CD8-positive, alpha-beta memory T cell (primary cell): Measurements from ENCODE around the gene MRFAP1L1. TPM values are rescaled to one million over a fixed set of nuclear protein-coding genes. Genes with fewer than 3 reads are reported as not detected.

ENCODE experiments used
- CTCF ChIA-PET: fragments of 350-600 bp; sonication (Branson Sonifier 250); formaldehyde crosslinking; loops from one replicate; lab custom pipeline; 2021; ENCODE audit warnings: antibody characterized with exemption; lab: Charles Lee
- POLR2A ChIA-PET: fragments of 350-600 bp; sonication (Branson Sonifier 250); formaldehyde crosslinking; loops from one replicate; lab custom pipeline; 2021; ENCODE audit warnings: antibody characterized with exemption; lab: Charles Lee
- DNase-seq, 5 donors: peaks; one replicate each; pipeline versions ENCODE4 v3.0.0 to v3.0.0-alpha.2; 2020 to 2022; ENCODE audit warnings: mixed read lengths in 1 of 5
- H3K27ac ChIP-seq: one replicate; pipeline ENCODE4 v1.7.0; 2013; ENCODE audit warnings: low read depth, mild to moderate bottlenecking, low read length, moderate library complexity
- H3K27me3 ChIP-seq: 2 replicates; pipeline ENCODE4 v1.7.0; 2013; ENCODE audit warnings: low read length, mild to moderate bottlenecking; ENCODE audit not compliant: insufficient read depth, poor library complexity, severe bottlenecking
- H3K36me3 ChIP-seq: 2 replicates; pipeline ENCODE4 v1.7.0; 2013; ENCODE audit warnings: mild to moderate bottlenecking, low read length, moderate library complexity; ENCODE audit not compliant: insufficient read depth
- H3K4me1 ChIP-seq: 2 replicates; pipeline ENCODE4 v1.7.0; 2013; ENCODE audit warnings: mild to moderate bottlenecking, low read length, moderate library complexity; ENCODE audit not compliant: insufficient read depth
- H3K4me3 ChIP-seq: 2 replicates; pipeline ENCODE4 v1.7.0; 2013; ENCODE audit warnings: mild to moderate bottlenecking, low read length
- H3K9me3 ChIP-seq: 2 replicates; pipeline ENCODE4 v1.7.0; 2013; ENCODE audit warnings: mild to moderate bottlenecking, low read length
- H3K27ac Mint-ChIP-seq, 8 donors: one replicate each; pipeline ENCODE4 v1.8.0; 2020 to 2021; ENCODE audit warnings: mixed read lengths in 8 of 8, mild to moderate bottlenecking in 6 of 8, inconsistent platforms in 3 of 8, moderate library complexity in 3 of 8
- H3K27me3 Mint-ChIP-seq, 2 donors: one replicate each; pipeline ENCODE4 v1.8.0; 2020 to 2021; ENCODE audit warnings: mixed read lengths in 2 of 2, mild to moderate bottlenecking in 1 of 2, moderate library complexity in 1 of 2
- H3K36me3 Mint-ChIP-seq, 3 donors: one replicate each; pipeline ENCODE4 v1.8.0; 2020 to 2021; ENCODE audit warnings: mixed read lengths in 3 of 3, inconsistent platforms in 1 of 3, mild to moderate bottlenecking in 1 of 3
- H3K4me1 Mint-ChIP-seq, 3 donors: one replicate each; pipeline ENCODE4 v1.8.0; 2020 to 2021; ENCODE audit warnings: mixed read lengths in 3 of 3, inconsistent platforms in 1 of 3, mild to moderate bottlenecking in 1 of 3
- H3K4me3 Mint-ChIP-seq, 7 donors: one replicate each; pipeline ENCODE4 v1.8.0; 2020 to 2021; ENCODE audit warnings: mixed read lengths in 7 of 7, mild to moderate bottlenecking in 6 of 7, moderate library complexity in 4 of 7, inconsistent platforms in 2 of 7
- H3K9me3 Mint-ChIP-seq, 5 donors: one replicate each; pipeline ENCODE4 v1.8.0; 2020 to 2022; ENCODE audit warnings: mixed read lengths in 5 of 5, mild to moderate bottlenecking in 3 of 5, moderate library complexity in 2 of 5, inconsistent platforms in 1 of 5
- polyA plus RNA-seq: library from polyadenylated mRNA; unstranded; fragments of 300-500 nt; fragmentation: Illumina TruSeq; gene quantifications from one replicate; pipeline ENCODE4 v1.2.3, GENCODE V29; 2021
- total RNA-seq, 2 experiments: library from RNA; stranded (reverse); gene quantifications; one replicate each; pipeline ENCODE4 v1.2.3, GENCODE V29; 2021

MRFAP1L1 gene
- total and polyA plus RNA-seq, 3 experiments from 2014 or later: 54.9 to 142 (median 55.9) TPM

DNA sequence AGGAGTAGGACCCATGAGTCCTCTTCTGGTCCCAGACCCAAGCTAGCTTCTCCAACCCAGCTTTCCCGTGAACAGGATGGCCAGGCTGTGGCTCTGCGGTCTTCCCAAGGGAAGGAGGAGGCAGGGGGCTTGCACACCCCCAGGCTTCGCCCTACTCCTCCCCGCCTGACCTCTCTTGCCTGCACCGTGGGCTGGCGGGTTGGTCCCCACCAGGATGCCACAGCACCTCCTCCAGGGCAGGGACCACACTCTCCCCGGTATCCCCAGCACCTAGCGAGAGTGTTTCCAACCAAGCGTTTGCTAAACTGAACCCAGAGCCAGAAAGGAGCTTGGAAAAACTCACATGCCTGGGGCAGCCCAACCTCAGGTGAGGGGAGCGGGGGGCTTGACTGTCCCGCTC lies 25.0 kb downstream of the MRFAP1L1 start:
- H3K27me3 ChIP-seq: no peaks in the 10 kb centered on the region
- DNase-seq: no peak
- Mint-ChIP-seq H3K4me1 (peaks cover 43 to 70% (median 64%) of the 10 kb centered on the region in 3 donors), H3K9me3 (peaks cover 0 to 3% (median 0%) of the 10 kb centered on the region in 5 donors), H3K27me3 (no peaks in the 10 kb centered on the region), H3K4me3 (peak overlapping the region in 1 of 7 donors; percentile 43), H3K27ac (peak overlapping the region in 4 of 8 donors; percentile 52 to 69 (median 54)), H3K36me3 (peaks cover 0 to 22% (median 13%) of the 10 kb centered on the region in 3 donors)
- no peak overlapping the region for H3K27ac ChIP-seq
- ChIA-PET POLR2A (interaction anchor here (2.7 kb wide), 1 partner anchor 10 kb away, joined by 14 read pairs; a partner anchor contains a TSS), CTCF (interaction anchor here (0.6 to 3.1 kb wide), 6 partner anchors 9 to 189 kb away, joined by 3 to 13 read pairs (median 8); partner anchors contain the start of gene MRFAP1L1)
- peaks cover 24% of the 10 kb centered on the region for H3K4me1 ChIP-seq
- no peaks in the 10 kb centered on the region for H3K9me3 ChIP-seq
- no peaks in the 10 kb centered on the region for H3K36me3 ChIP-seq
- no peak overlapping the region for H3K4me3 ChIP-seq

DNA sequence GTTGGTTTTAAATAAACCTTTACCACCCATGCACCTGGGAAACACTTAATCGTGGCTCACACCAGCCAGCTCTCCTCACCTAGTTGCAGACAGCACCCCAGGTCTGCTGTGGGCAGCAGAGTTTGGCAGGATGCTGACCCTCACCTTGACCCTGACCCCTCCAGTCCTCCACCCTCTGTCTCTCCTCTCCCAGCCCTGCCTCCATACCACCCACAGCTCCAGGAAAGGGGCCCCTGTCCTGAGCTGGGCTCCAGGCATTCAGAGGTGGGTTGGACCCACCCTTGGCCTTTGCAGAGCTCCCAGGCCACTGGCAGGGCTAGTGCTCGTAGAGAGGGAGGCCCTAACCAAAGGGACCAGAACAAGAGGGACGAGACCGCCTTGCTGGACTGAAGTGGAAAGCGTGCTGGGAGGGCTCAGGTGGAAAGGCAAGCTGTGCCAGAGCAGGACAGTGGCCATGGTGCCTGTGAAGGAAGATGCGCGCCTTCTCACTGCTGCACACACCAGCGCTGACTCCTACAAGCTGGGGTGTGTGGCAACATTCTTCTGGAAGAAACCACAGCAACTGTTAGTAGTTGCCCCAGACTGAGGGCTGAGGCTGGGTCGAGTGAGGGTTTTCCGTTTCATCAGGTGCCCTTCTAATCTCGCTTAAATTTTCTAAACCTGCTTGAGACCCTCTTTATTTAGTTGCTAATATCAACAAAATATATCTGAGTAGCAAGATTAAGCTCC lies 26.6 kb downstream of the MRFAP1L1 start:
- no peaks in the 10 kb centered on the region for H3K27me3 ChIP-seq
- no peaks in the 10 kb centered on the region for H3K36me3 ChIP-seq
- CTCF ChIA-PET: interaction anchor here (0.9 to 3.1 kb wide), 7 partner anchors 8 to 385 kb away, joined by 3 to 13 read pairs (median 4); partner anchors contain the start of gene GRPEL1
- no peaks in the 10 kb centered on the region for H3K9me3 ChIP-seq
- H3K4me3 Mint-ChIP-seq: no peak overlapping the region
- H3K4me1 ChIP-seq: peaks cover 7% of the 10 kb centered on the region
- H3K27ac ChIP-seq: no peak overlapping the region
- peaks cover 0 to 30% (median 16%) of the 10 kb centered on the region in 3 donors for H3K36me3 Mint-ChIP-seq
- H3K27ac Mint-ChIP-seq: peak overlapping the region in 5 of 8 donors; percentile 45 to 89 (median 51)
- H3K9me3 Mint-ChIP-seq: peaks cover 0 to 3% (median 0%) of the 10 kb centered on the region in 5 donors
- H3K27me3 Mint-ChIP-seq: no peaks in the 10 kb centered on the region
- DNase-seq: no peak
- H3K4me3 ChIP-seq: no peak overlapping the region
- peaks cover 37 to 67% (median 62%) of the 10 kb centered on the region in 3 donors for H3K4me1 Mint-ChIP-seq
- POLR2A ChIA-PET: interaction anchor here (2.7 kb wide), 1 partner anchor 8 kb away, joined by 14 read pairs; a partner anchor contains a TSS

DNA sequence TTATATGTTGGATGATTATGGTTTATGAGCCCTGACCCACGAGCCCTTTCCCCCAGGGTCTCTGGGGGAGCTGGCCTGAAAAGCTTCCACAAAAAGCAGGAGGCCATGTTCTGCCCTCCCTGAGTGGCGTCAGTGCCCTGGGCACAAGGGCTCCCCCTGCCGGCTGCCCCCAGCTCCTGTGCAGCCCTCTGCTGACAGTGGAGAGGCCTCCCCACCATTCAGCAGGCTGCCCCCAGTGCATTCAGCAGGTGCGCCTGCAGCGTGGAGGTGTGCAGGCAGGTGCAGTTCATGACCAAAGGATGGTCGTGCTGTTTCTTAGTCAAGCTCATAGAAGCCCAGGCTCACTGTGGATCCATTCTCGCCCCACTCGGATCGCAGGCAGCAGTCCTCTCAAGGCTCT lies 28.5 kb downstream of the MRFAP1L1 start:
- no peaks in the 10 kb centered on the region for H3K27me3 Mint-ChIP-seq
- H3K36me3 Mint-ChIP-seq: peaks cover 8 to 45% (median 22%) of the 10 kb centered on the region in 3 donors
- H3K27ac Mint-ChIP-seq: peak overlapping the region in 1 of 8 donors; percentile 78
- peaks cover 41 to 67% (median 61%) of the 10 kb centered on the region in 3 donors for H3K4me1 Mint-ChIP-seq
- Histone ChIP-seq H3K4me3 (no peak overlapping the region), H3K27ac (no peak overlapping the region), H3K4me1 (peaks cover 16% of the 10 kb centered on the region), H3K36me3 (peaks cover 5% of the 10 kb centered on the region), H3K27me3 (no peaks in the 10 kb centered on the region), H3K9me3 (no peaks in the 10 kb centered on the region)
- ChIA-PET POLR2A (interaction anchor here (1.1 to 1.3 kb wide), 4 partner anchors 9 to 36 kb away, joined by 3 to 6 read pairs (median 6); partner anchors contain the start of gene S100P), CTCF (interaction anchor here (0.9 to 1.7 kb wide), 5 partner anchors 15 to 192 kb away, joined by 3 to 7 read pairs (median 3); no protein-coding TSS in a partner anchor)
- no peak overlapping the region for H3K4me3 Mint-ChIP-seq
- peaks cover 0 to 3% (median 0%) of the 10 kb centered on the region in 5 donors for H3K9me3 Mint-ChIP-seq
- no peak for DNase-seq

DNA sequence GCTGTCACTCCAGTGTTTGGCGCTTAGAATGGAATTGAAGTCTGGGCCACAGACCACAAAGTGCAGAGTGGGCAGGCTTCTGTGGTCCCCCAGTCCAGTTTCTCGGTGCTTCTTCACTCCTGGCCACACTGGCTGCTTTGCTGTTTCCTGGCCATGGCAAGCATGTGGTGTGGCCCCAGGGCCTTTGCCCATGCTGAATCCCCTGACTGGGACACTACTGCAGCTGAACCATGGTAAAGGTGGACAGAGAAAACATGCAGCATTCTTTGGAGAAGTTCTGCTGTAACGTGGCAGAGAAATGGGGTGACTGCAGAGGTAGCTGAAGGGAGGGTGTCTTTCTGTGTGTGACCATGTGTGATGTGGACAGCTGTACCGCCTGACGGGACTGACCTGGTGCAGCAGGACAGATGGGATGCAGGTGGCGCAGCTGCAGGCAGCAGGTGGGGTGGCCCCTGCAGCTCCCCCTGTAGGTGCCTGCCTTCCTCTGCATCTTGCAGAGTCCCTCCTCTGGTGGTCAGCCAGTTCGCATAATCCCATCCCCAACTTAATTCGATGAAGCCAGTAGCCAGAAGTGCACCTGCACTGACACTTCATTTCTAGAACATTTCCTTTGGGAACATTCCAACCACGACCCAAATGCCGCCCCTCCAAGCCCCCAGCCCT lies 29.2 kb downstream of the MRFAP1L1 start:
- ChIA-PET POLR2A (interaction anchor here (0.7 to 1.3 kb wide), 4 partner anchors 10 to 36 kb away, joined by 3 to 6 read pairs (median 4); no protein-coding TSS in a partner anchor), CTCF (interaction anchor here (0.9 to 1.7 kb wide), 4 partner anchors 16 to 193 kb away, joined by 3 to 7 read pairs (median 4); no protein-coding TSS in a partner anchor)
- H3K27me3 ChIP-seq: no peaks in the 10 kb centered on the region
- Mint-ChIP-seq H3K27ac (peak overlapping the region in 3 of 8 donors; percentile 42 to 78 (median 43)), H3K27me3 (no peaks in the 10 kb centered on the region), H3K36me3 (peaks cover 10 to 52% (median 22%) of the 10 kb centered on the region in 3 donors), H3K4me1 (peaks cover 45 to 70% (median 63%) of the 10 kb centered on the region in 3 donors), H3K9me3 (peaks cover 0 to 3% (median 0%) of the 10 kb centered on the region in 5 donors), H3K4me3 (peak overlapping the region in 1 of 7 donors; percentile 34)
- peaks cover 23% of the 10 kb centered on the region for H3K4me1 ChIP-seq
- no peak overlapping the region for H3K4me3 ChIP-seq
- H3K9me3 ChIP-seq: no peaks in the 10 kb centered on the region
- peaks cover 11% of the 10 kb centered on the region for H3K36me3 ChIP-seq
- DNase-seq: peak in 1 of 5 donors; percentile 18
- no peak overlapping the region for H3K27ac ChIP-seq

DNA sequence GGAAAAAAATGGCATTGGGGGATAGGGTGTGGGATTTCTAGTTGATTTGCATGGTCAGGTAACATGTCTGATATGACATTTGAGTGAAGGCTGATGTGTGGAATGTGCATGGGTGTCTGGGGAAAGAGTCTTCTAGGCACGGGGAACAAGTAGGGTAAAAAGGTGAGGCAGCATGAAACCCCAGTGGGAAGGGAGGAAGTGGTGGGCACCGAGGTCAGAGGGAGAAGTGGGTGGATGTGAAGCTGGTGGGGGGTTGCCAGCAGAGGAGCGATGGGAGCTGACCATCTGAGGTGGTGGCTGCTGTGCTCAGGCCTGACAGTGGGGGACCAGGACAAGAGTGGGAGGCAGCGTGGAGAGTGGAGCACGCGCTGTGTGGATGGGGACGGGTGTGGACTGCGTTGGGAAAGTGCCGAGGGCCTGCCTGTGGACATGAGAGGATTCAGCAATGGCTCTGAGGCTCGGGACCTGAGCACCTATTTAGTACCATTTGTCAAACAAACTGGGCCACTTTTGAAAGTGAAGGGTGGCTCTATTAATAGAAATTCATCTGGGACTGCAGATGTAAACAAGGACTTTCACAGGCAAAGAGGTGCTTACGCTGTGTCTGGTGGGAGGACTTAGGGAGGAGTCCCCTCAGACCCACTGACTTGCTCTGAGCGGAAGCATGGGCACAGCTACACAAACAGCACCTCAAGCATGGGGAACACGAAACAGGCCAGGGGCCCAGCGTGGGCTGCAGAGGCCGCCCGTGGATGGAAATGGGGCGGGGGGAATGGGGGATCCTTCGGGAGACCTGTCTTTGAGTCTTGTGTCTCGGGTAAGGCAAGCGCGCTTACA lies 32.7 kb downstream of the MRFAP1L1 start:
- no peaks in the 10 kb centered on the region for H3K9me3 ChIP-seq
- Mint-ChIP-seq H3K27ac (peak overlapping the region; percentile 80 to 98 (median 94)), H3K36me3 (peaks cover 14 to 66% (median 25%) of the 10 kb centered on the region in 3 donors), H3K4me1 (peaks cover 59 to 74% (median 73%) of the 10 kb centered on the region in 3 donors), H3K27me3 (peaks cover 0 to 3% of the 10 kb centered on the region in 2 donors), H3K9me3 (peaks cover 0 to 3% (median 0%) of the 10 kb centered on the region in 5 donors), H3K4me3 (peak overlapping the region; percentile 95 to 99 (median 97))
- H3K4me3 ChIP-seq: peak overlapping the region; percentile 65
- CTCF ChIA-PET: interaction anchor here (1.2 to 10.4 kb wide), 5 partner anchors 12 to 235 kb away, joined by 3 to 369 read pairs (median 34); partner anchors contain the start of genes BLOC1S4, MRFAP1, MRFAP1L1 and S100P
- POLR2A ChIA-PET: interaction anchor here (1.5 to 4.6 kb wide), 4 partner anchors 13 to 41 kb away, joined by 3 to 77 read pairs (median 54); partner anchors contain the start of genes BLOC1S4 and S100P
- DNase-seq: peak in 1 of 5 donors; percentile 33
- peak overlapping the region; percentile 84 for H3K27ac ChIP-seq
- peaks cover 14% of the 10 kb centered on the region for H3K36me3 ChIP-seq
- H3K4me1 ChIP-seq: peaks cover 30% of the 10 kb centered on the region
- H3K27me3 ChIP-seq: no peaks in the 10 kb centered on the region

DNA sequence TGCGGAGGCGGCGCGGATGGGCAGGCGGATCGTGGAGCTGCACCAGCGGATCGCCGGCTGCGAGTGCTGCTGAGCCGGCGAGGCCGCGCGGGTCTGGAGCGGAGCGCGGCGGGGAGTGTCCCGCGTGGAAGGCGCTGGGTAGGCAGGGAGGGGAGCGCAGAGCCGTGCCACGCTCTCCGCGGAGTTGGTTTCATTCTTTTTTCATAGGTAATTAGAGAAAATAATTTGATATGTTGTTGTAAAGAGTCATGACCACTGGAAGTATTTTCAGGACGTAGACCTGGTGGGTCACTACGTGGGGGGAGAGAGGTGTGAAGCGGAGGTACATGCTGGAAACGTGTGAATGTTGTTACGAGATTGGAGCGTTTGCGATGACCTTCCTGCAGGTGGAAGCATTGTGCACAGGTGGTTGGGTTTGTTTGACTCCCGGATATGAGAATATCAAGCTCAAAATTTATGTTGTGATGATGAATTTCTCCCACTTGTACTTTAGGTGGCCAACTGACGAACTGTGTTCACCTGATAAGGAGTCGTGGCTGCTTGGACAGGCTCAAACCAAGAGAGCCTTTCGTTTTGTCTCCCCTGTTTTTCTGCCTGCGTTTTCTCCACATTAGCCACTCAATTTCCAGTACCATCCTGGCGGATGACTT lies 35.0 kb downstream of the MRFAP1L1 start:
- ChIA-PET POLR2A (interaction anchor here (0.6 to 4.6 kb wide), 21 partner anchors 10 to 252 kb away, joined by 3 to 77 read pairs (median 6); partner anchors contain the start of genes BLOC1S4, MAN2B2, MRFAP1 and MRFAP1L1), CTCF (interaction anchor here (0.7 to 10.4 kb wide), 17 partner anchors 9 to 394 kb away, joined by 3 to 369 read pairs (median 6); partner anchors contain the start of genes BLOC1S4, GRPEL1, MRFAP1 and MRFAP1L1)
- no peaks in the 10 kb centered on the region for H3K27me3 ChIP-seq
- H3K4me3 ChIP-seq: peak overlapping the region; percentile 65
- Mint-ChIP-seq H3K4me3 (peak overlapping the region; percentile 95 to 99 (median 97)), H3K27me3 (peaks cover 0 to 3% of the 10 kb centered on the region in 2 donors), H3K36me3 (peaks cover 12 to 60% (median 16%) of the 10 kb centered on the region in 3 donors), H3K27ac (peak overlapping the region; percentile 90 to 98 (median 97)), H3K4me1 (peaks cover 53 to 56% (median 56%) of the 10 kb centered on the region in 3 donors), H3K9me3 (peaks cover 0 to 3% (median 0%) of the 10 kb centered on the region in 5 donors)
- peaks cover 14% of the 10 kb centered on the region for H3K36me3 ChIP-seq
- peaks cover 30% of the 10 kb centered on the region for H3K4me1 ChIP-seq
- peak; percentile 31 to 79 (median 70) for DNase-seq
- no peaks in the 10 kb centered on the region for H3K9me3 ChIP-seq
- H3K27ac ChIP-seq: peak overlapping the region; percentile 84
